ENCODE measurements around the gene APOBEC3B. TPM values are rescaled to one million over a fixed set of nuclear protein-coding genes. Genes with fewer than 3 reads are reported as not detected.
A peak's percentile ranks its signal among the peaks of the same experiment; 100 is the strongest.

The APOBEC3B gene
- total and polyA plus RNA-seq, 12 donors = 0.32 to 8.1 (median 1.5) TPM; not detected in 1

DNA sequence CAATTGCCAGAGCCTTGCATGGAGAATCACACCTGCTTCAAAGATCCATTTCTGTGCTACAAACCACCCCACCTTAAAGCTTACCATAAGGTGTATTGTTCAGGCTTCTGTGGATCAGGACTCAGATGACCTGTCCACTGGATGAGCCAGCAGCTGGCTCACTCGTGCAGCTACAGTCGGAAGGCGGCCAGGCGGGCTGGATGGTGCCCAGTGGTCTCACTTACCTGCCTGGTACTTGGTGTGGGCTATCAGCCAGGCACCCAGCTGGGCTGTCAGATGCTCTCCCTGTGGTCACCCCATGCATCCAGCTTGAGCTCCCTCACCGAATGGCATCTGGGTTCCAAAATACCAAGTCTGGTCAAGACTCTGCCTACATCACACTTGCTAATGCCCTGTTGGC, 10.9 kb upstream of the APOBEC3B start:
- 70 to 91% (median 81%) methylated on average over 4 to 5 of the region's 5 CpGs for WGBS, 4 donors
- no peak for TF ChIP-seq POLR2A (IDR thresholded peaks at IDR 0.05)
- TF ChIP-seq, protein P1, sequence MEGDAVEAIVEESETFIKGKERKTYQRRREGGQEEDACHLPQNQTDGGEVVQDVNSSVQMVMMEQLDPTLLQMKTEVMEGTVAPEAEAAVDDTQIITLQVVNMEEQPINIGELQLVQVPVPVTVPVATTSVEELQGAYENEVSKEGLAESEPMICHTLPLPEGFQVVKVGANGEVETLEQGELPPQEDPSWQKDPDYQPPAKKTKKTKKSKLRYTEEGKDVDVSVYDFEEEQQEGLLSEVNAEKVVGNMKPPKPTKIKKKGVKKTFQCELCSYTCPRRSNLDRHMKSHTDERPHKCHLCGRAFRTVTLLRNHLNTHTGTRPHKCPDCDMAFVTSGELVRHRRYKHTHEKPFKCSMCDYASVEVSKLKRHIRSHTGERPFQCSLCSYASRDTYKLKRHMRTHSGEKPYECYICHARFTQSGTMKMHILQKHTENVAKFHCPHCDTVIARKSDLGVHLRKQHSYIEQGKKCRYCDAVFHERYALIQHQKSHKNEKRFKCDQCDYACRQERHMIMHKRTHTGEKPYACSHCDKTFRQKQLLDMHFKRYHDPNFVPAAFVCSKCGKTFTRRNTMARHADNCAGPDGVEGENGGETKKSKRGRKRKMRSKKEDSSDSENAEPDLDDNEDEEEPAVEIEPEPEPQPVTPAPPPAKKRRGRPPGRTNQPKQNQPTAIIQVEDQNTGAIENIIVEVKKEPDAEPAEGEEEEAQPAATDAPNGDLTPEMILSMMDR (IDR thresholded peaks at IDR 0.05) = no peak
- no peak overlapping the region for H3K27ac ChIP-seq
- intact Hi-C loops (cut with DNase I) = no loop called here
- no peaks in the 10 kb centered on the region for H3K36me3 ChIP-seq (replicated peaks in 1 of 2)
- no peaks in the 10 kb centered on the region for H3K27me3 ChIP-seq
- no peaks in the 10 kb centered on the region for H3K4me1 ChIP-seq (replicated peaks in 1 of 2)
- no peak overlapping the region for H3K4me3 ChIP-seq
- H3K9me3 ChIP-seq (replicated peaks in 1 of 3) = no peaks in the 10 kb centered on the region
- no peak for DNase-seq

DNA sequence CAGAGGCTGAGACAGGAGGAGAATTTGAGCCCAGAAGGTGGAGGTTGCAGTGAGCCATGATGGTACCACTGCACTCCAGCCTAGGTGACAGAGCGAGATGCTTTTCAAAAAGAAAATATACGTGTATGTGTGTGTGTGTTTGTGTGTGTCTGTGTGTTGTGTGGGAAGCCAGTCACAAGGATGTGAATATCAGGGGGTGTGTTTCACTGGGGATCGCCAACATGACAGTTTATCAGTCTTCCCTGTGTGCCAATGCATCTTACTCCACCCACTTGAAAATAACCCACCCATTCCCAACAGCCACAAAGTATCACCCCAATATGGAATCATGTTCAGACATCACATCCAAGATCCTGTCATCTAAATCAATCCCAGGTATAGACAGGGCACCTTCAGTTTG, 10.4 kb upstream of the APOBEC3B start:
- TF ChIP-seq, protein P1 (IDR thresholded peaks at IDR 0.05) = no peak
- no peak for TF ChIP-seq POLR2A (IDR thresholded peaks at IDR 0.05)
- Histone ChIP-seq H3K4me3 (no peak overlapping the region), H3K9me3 (replicated peaks in 1 of 3) (no peaks in the 10 kb centered on the region), H3K27me3 (no peaks in the 10 kb centered on the region), H3K36me3 (replicated peaks in 1 of 2) (no peaks in the 10 kb centered on the region), H3K4me1 (replicated peaks in 1 of 2) (no peaks in the 10 kb centered on the region), H3K27ac (no peak overlapping the region)
- intact Hi-C loops (cut with DNase I) = no loop called here
- DNase-seq = no peak
- 83 to 90% (median 87%) methylated on average over 3 of the region's 3 CpGs for WGBS, 4 donors

DNA sequence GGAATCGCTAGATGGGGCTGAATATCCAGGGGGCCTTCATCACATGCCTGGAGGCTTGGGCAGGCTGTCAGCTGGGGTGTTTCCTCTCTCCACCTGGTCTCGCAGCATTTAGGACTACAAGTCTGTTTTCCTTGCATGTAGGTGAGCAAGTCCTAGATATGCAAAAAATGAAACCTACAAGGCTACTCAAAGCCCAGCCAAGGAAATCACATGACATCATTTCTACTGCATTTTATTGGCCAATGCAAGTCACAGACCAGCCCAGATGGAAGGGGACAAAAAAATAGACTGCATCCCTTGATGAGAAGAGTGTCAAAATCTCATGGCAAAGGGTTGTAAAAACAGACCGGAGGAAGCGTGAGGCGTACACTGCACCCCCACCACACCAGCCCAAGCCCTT, 9.6 kb upstream of the APOBEC3B start:
- no peak overlapping the region for H3K4me3 ChIP-seq
- intact Hi-C loops (cut with DNase I) = no loop called here
- no peaks in the 10 kb centered on the region for H3K4me1 ChIP-seq (replicated peaks in 1 of 2)
- no peak overlapping the region for H3K27ac ChIP-seq
- H3K36me3 ChIP-seq (replicated peaks in 1 of 2) = no peaks in the 10 kb centered on the region
- H3K9me3 ChIP-seq (replicated peaks in 1 of 3) = no peaks in the 10 kb centered on the region
- DNase-seq = no peak
- WGBS, 4 donors = 74 to 91% (median 80%) methylated on average over 5 of the region's 5 CpGs
- TF ChIP-seq POLR2A (IDR thresholded peaks at IDR 0.05) = no peak
- TF ChIP-seq, protein P1 (IDR thresholded peaks at IDR 0.05) = no peak
- H3K27me3 ChIP-seq = no peaks in the 10 kb centered on the region

DNA sequence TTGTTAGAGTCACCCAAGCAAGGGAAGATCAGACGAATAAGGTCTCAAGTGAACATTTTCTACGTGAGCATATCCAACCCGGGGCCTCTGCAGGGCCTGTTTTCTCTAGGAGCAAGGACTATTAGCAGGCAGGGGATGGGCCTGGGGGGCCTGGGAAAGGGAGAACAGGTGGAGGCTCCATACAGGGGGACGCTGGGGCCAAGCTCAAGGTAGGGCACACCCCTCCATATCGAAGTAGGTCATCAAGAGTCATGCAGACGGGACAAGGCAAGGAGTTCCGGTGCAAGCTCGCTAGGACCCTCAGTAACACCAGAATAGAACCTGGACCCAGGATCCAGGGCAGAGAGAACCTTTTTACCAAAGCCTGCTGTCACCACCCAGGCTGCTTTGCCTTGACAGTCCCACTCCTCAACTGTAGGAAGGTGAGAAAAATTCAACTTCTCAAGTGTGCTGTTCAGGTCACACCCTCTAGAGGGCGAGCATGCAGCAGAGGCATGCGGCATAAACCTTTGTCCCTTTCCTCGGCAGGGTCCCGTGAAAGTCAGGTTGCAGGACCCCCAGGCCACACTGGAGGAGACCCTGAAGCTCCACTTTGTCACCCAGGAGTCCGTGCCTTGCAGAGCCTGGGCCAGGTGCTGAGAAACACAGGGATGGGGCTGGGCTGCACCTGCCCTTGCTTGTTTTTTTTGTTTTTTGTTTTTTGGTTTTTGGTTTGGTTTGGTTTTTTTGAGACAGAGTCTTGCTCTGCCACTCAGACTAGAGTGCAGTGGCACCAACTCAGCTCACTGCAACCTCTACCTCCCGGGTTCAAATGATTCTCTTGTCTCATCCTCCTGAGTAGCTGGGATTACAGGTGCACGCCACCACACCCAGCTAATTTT, 8.6 kb upstream of the APOBEC3B start:
- Histone ChIP-seq H3K9me3 (replicated peaks in 1 of 3) (no peaks in the 10 kb centered on the region), H3K27me3 (no peaks in the 10 kb centered on the region), H3K4me1 (replicated peaks in 1 of 2) (no peaks in the 10 kb centered on the region), H3K4me3 (no peak overlapping the region), H3K27ac (no peak overlapping the region), H3K36me3 (replicated peaks in 1 of 2) (no peaks in the 10 kb centered on the region)
- 47 to 50% (median 48%) methylated on average over 15 of the region's 15 CpGs for WGBS, 4 donors
- DNase-seq = peak in 4 of 7 donors; percentile 40 to 65 (median 55)
- intact Hi-C loops (cut with DNase I) = no loop called here
- TF ChIP-seq POLR2A (IDR thresholded peaks at IDR 0.05) = no peak
- TF ChIP-seq, protein P1 (IDR thresholded peaks at IDR 0.05) = peak in 4 of 6 experiments; percentile 53 to 75 (median 71)
